Activated naive CD4-positive, alpha-beta T cell treated with Interleukin-2 at 50 U/mL for 16 hours (primary cell): ENCODE data around the gene FCRLA.
A peak's percentile ranks its signal among the peaks of the same experiment; 100 is the strongest.
"Not testable (repeated sequence)": the region's sequence is repeated elsewhere in the genome, so short reads cannot be mapped to it uniquely, and the experiment has no call there.

ENCODE experiments used
- DNase-seq: peaks from one replicate; pipeline ENCODE4 v3.0.0-alpha.2; 2020

FCRLA gene

GRCh38 chr1:161707503-161707902, 474 bp downstream of the FCRLA start:
- no peak for DNase-seq

- no peak for DNase-seq
Observed at GRCh38 chr1:161709373-161709772, 2.3 kb downstream of the FCRLA start.

- DNase-seq = no peak
Observed at GRCh38 chr1:161710560-161710959, 3.5 kb downstream of the FCRLA start.

- no peak for DNase-seq
Observed at GRCh38 chr1:161718559-161719324, 11.7 kb downstream of the FCRLA start.

- DNase-seq = no peak
Observed at GRCh38 chr1:161719325-161719611, 12.2 kb downstream of the FCRLA start.

- DNase-seq = no peak
Observed at GRCh38 chr1:161720422-161720821, 13.4 kb downstream of the FCRLA start.

GRCh38 chr1:161720956-161721737, 14.1 kb downstream of the FCRLA start, which contains the start of gene FCRLB:
TSS of gene FCRLB (plus strand) at chr1:161721544. CDS start at chr1:161722673, 1,129 bp downstream.
- DNase-seq = no peak

- DNase-seq = no peak
Observed at GRCh38 chr1:161721738-161722343, 14.8 kb downstream of the FCRLA start.

GRCh38 chr1:161722406-161722805, 15.4 kb downstream of the FCRLA start:
- no peak for DNase-seq

GRCh38 chr1:161723459-161724141, 16.6 kb downstream of the FCRLA start:
- DNase-seq = no peak

GRCh38 chr1:161725258-161725907, 18.4 kb downstream of the FCRLA start:
- DNase-seq = not testable (repeated sequence)

GRCh38 chr1:161725908-161726472, 19.0 kb downstream of the FCRLA start:
- peak; percentile 35 for DNase-seq

GRCh38 chr1:161726473-161727255, 19.6 kb downstream of the FCRLA start:
- peak; percentile 60 for DNase-seq

GRCh38 chr1:161727256-161727924, 20.4 kb downstream of the FCRLA start:
- DNase-seq = peak; percentile 19

- no peak for DNase-seq
Observed at GRCh38 chr1:161728376-161729226, 21.6 kb downstream of the FCRLA start.

GRCh38 chr1:161730050-161730564, 23.1 kb downstream of the FCRLA start:
- DNase-seq = no peak

GRCh38 chr1:161731241-161731640, 24.2 kb downstream of the FCRLA start:
- no peak for DNase-seq

- no peak for DNase-seq
Observed at GRCh38 chr1:161731981-161732718, 25.1 kb downstream of the FCRLA start.

GRCh38 chr1:161733526-161733925, 26.5 kb downstream of the FCRLA start:
- no peak for DNase-seq
